ENCODE results near the gene PLXNB2. TPM values are rescaled to one million over a fixed set of nuclear protein-coding genes. Genes with fewer than 3 reads are reported as not detected.

The PLXNB2 gene
- total RNA-seq, 1 experiment from 2014 or later, result 52.5 TPM

DNA sequence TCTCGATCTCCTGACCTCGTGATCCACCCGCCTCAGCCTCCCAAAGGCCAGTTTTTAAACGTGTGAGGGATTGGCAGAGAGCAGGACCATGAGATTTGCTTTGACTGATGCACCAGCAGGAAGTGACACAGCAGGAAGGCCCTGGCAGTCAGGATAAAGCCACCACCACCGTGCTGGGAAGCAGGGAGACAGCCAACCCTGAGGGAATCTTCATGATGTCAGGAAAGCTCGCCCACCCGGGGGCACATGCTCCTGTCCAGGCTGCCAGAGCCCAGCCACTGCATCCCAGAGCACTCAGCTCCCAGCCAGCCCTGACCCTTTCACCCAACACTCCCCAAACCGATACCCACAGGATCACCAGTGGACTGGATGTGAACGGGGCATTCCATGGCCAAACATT lies 68.7 kb downstream of the PLXNB2 start:
- no peak for DNase-seq (ENCODE audit: extremely low read depth, low read depth)

DNA sequence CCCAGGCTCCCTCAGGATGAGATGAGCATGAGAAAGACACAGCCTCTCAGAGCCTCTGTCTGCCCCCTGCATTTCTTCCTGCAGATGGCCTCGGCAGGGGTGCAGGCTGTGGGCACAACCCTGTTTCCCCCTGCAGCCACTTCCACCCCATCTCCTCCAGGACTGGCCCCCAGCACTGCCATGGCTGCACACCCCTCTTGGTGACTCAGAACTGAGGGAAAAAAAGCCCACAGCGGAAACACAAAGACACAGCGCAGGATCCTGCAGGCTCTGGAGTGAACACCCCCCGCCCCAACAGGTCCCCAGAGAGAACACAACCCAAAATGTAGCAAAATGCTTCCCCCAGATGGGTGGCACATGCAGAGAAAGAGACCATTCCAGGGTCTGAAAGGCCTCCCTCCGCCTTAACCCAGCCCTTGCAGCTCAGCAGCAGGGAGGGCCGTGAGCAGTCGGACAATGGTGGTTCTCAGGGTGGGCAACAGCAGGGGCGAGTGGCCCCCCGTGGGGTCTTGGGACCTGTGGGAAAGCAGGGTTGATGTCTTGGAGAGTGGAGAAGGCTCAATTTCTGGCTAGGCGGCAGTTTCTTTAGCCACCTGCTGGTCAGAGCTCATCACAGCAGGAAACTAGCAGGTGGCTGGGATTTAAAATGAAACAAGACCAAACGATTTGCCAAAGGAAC lies 70.6 kb downstream of the PLXNB2 start:
- DNase-seq (ENCODE audit: extremely low read depth, low read depth), result no peak

DNA sequence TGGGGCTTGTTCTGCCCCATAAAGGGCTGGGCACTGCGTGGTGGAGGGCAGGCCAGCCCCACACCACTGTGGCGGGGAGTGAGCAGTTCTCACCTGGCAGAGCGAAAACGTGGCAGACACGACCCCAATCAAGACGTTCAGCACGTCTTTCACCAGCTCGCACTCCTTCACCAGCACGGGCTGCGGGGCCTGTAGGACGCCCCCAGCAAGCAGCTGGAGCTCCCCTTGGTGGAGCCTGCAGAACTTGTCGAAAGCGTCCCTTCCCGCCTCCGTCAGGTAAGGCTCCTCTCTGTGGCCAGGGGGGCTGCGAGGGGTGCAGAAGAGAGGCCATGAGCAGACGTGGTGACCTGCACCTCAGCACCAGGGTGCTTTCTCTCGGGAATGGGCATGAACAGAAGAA lies 74.2 kb downstream of the PLXNB2 start:
- no peak for DNase-seq (ENCODE audit: extremely low read depth, low read depth)

DNA sequence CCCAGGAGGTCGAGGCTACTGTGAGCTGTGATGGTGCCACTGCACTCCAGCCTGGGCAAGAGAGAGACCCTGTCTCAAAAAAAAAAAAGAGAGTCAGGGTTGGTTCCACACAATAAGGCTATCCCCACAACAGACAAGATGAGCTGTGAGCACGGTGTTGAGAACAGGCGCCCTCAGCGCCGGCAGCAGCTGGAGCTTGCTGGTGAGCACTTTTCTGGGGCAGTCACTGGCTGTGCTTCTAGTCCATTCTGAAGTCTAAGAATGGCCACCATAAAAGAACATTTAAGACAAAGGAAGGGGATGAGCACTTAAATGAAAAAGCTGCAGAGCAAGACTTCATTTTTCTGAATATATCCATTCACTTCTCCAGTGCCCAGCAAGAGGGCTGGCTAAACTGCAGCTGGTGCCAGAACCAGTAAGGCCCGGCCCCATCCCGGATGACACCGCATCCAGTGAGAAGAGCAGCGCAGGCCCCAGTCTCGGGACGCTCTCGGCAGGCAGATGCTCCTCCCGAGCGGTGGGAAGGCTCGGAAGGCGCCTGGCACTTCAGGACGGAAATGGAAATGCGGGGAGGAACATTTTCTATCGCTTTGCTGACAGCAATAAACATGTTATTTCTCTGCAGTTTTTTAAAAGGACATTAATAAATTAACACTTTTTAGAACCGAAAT lies 74.8 kb downstream of the PLXNB2 start:
- no peak for DNase-seq (ENCODE audit: extremely low read depth, low read depth)

DNA sequence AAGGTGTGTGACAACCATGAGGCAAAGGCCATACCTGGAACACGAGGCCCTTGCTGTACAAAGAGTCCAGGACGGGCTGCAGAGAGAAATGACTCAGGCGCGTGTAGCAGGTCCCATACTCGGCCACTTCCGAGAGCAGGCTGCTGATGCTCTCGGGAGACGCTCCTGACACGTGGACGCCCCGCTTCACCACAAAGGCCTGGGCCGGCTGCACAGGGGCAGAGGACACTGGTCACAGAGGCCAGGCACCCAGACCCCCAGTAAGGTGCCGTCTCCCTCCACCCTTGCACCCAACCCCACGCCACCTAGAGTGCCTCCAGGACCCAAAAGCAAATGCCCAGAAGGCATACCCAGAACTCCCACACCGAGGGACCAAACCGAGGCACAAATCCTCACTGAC lies 78.1 kb downstream of the PLXNB2 start:
- DNase-seq (ENCODE audit: extremely low read depth, low read depth), result no peak

DNA sequence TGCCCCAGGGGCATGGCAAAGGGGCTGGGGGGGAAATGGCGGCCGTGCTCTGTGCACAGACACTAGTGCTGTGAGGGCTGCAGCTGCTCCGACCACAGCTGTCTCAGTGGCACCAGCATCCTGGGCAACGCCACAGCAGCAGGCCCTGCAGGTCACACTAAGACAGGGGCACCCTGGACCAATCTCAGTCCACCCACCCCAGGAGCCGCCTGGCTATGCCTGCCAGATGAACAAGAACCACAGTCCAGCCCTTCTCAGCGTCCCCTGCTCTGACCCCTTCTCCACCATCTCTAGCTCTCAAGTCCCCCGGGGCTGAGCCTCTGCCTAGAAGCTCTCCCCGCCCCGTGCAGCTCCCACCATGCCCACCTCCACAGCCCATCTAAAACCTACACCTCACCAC lies 79.1 kb downstream of the PLXNB2 start:
- DNase-seq (ENCODE audit: extremely low read depth, low read depth), result no peak

DNA sequence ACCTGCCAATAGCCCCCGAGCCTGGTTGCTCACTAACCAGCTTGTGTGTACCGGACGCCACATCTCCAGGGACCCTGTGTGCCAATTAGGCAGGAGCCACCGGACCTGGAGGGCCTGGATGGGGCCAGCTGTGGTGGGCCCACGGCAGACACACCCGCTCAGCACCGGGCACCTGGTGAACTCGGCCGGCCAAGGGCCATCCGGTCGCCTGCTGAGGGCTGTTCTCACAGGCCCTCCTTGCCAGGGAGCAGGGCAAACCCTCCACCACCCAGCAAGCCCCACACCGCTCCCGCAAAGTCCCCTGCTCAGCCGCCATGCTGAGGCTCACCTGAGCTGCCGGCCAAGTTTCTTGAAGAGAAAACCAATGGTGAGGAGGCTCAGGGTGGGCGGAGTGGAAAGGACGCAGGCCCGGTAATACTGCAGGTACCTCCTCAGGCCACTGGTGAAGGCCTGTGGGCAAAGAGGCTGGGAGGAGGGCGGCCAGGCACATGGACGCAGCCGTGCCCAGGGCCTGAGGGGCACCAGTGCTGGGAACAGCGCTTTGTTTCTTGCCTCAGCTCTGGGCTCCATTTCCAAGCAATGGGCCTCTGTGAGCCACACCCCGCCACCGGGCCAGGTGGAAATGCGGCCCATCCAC lies 79.7 kb downstream of the PLXNB2 start:
- DNase-seq (ENCODE audit: extremely low read depth, low read depth), result no peak

DNA sequence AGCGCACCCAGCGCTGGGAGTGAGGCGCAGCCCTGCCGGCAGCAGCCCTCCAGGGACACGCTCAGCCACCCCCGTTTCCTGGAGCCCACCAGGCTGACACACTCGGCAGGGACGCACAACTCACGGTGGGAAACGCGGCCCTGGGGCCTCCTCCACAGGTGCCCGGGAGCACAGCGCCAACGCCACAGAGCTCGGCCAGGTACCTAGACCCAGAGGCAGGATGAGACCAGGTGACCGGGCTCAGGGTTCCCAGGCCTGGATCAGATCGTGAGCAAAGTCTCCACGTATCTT lies 80.6 kb downstream of the PLXNB2 start:
- DNase-seq (ENCODE audit: extremely low read depth, low read depth), result no peak

DNA sequence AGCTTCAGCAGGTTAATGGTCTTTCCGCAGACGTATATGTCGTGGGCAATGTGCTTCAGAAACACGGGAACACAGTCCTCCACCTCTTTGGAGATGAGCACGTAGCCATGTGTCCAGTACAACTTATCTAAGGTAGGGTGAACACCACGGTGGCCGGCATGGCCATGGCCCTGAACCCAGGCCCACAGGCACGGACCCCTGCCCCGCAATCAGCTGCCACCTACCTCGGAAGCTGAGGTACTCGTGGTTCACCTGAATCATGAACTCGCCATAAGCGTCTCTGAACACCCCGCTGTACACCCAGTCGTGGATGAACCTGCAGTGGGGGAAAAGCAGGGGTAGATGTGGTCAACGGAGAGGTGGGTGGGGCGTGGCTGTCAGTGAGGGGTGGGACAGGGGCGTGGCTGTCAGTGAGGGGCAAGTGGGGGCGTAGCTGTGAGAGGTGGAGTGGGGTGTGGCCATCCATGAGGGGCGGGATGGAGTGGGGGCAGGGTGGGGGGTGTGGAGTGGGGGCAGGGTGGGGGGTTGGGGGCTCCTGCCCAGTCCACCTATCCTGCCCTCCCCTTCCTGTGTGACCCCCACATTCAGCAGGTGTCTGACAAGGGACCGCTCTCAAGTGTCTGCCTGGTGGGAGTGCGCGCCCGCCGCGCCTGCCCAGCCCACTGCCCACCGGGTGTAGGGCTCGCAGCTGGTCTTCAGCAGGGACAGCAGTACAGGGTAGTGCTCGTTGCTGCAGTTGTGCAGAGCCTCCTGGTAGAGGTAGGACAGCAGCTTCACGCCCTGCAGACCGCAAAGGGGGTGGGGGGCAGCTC lies 81.2 kb downstream of the PLXNB2 start:
- DNase-seq (ENCODE audit: extremely low read depth, low read depth), result no peak

DNA sequence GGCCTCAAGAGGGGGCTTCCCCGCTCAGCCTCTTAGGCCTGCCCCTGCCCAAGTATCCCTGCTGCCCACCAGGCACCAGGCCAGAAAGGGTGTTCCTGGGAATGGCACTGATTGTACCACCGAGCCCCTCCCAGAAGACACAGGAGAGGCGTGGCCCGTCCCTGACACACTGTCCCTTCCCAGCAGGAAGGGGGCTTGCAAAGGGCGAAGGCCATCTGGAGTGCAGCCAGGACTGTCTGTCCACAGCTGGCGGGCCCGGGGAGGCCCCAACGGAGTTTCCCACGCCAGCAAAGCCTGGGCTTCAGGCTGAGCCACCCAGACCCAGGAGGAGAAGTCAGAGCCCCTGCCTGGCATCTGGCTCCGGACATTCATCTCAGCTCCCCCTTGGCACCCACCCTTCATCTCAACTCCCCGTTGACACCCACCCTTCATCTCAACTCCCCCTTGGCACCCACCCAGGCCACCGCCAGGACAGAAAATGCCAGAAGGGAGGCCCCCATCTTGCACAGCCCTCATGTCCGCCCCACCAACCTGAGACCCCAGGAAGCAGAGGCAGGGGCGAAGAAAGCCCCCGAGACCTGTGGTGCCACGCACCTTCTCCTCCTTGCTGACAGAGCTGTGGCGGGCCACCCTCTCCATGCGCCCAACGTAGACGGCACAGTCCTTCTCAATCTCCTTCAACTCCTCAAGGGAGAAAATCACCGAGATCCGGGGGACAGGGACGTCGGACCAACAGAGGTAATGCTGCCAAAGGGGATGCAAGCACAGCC lies 82.1 kb downstream of the PLXNB2 start:
- no peak for DNase-seq (ENCODE audit: extremely low read depth, low read depth)

Other genes starting within 250 kb of the PLXNB2 start
- not detected in 2 replicates for gene TTLL8, start 249.3 kb downstream of the PLXNB2 start, total RNA-seq (2014; rRNA removed; shearing (Covaris generic))
- gene MLC1, start 222.2 kb downstream of the PLXNB2 start, total RNA-seq (2014; rRNA removed; shearing (Covaris generic)), result not detected in 2 replicates
- gene MOV10L1, start 217.6 kb downstream of the PLXNB2 start, total RNA-seq (2014; rRNA removed; shearing (Covaris generic)), result 0.07 TPM in 1 of 2 replicates, not detected in the other
- gene PANX2, start 136.9 kb downstream of the PLXNB2 start, total RNA-seq (2014; rRNA removed; shearing (Covaris generic)), result 4.2 and 4.7 TPM in 2 replicates
- 21.7 and 26.1 TPM in 2 replicates for gene TRABD, start 121.7 kb downstream of the PLXNB2 start, total RNA-seq (2014; rRNA removed; shearing (Covaris generic))
- gene SELENOO, start 106.6 kb downstream of the PLXNB2 start, total RNA-seq (2014; rRNA removed; shearing (Covaris generic)), result 11.5 and 12.8 TPM in 2 replicates
- 10.7 and 13.0 TPM in 2 replicates for gene TUBGCP6, start 62.6 kb downstream of the PLXNB2 start, total RNA-seq (2014; rRNA removed; shearing (Covaris generic))
- 13.9 and 14.4 TPM in 2 replicates for gene HDAC10, start 56.4 kb downstream of the PLXNB2 start, total RNA-seq (2014; rRNA removed; shearing (Covaris generic))
- 22.0 and 24.9 TPM in 2 replicates for gene MAPK12, start 46.0 kb downstream of the PLXNB2 start, total RNA-seq (2014; rRNA removed; shearing (Covaris generic))
- gene MAPK11, start 37.3 kb downstream of the PLXNB2 start, total RNA-seq (2014; rRNA removed; shearing (Covaris generic)), result 1.3 and 1.8 TPM in 2 replicates
- gene DENND6B, start 19.4 kb upstream of the PLXNB2 start, total RNA-seq (2014; rRNA removed; shearing (Covaris generic)), result 0.81 and 1.5 TPM in 2 replicates
- gene PPP6R2, start 35.7 kb upstream of the PLXNB2 start, total RNA-seq (2014; rRNA removed; shearing (Covaris generic)), result 23.6 and 24.5 TPM in 2 replicates
- 37.0 and 40.3 TPM in 2 replicates for gene SBF1, start 167.4 kb upstream of the PLXNB2 start, total RNA-seq (2014; rRNA removed; shearing (Covaris generic))
- gene ADM2, start 173.9 kb upstream of the PLXNB2 start, total RNA-seq (2014; rRNA removed; shearing (Covaris generic)), result 8.9 and 9.2 TPM in 2 replicates
- 0.27 and 0.29 TPM in 2 replicates for gene MIOX, start 179.2 kb upstream of the PLXNB2 start, total RNA-seq (2014; rRNA removed; shearing (Covaris generic))
- 17.0 and 21.1 TPM in 2 replicates for gene LMF2, start 200.1 kb upstream of the PLXNB2 start, total RNA-seq (2014; rRNA removed; shearing (Covaris generic))
- gene NCAPH2, start 200.6 kb upstream of the PLXNB2 start, total RNA-seq (2014; rRNA removed; shearing (Covaris generic)), result 28.6 and 38.0 TPM in 2 replicates
- 3.0 and 4.0 TPM in 2 replicates for gene SCO2, start 218.0 kb upstream of the PLXNB2 start, total RNA-seq (2014; rRNA removed; shearing (Covaris generic))
- 25.8 and 27.3 TPM in 2 replicates for gene TYMP, start 222.4 kb upstream of the PLXNB2 start, total RNA-seq (2014; rRNA removed; shearing (Covaris generic))
- 1.6 and 2.1 TPM in 2 replicates for gene KLHDC7B, start 238.3 kb upstream of the PLXNB2 start, total RNA-seq (2014; rRNA removed; shearing (Covaris generic))